Kidney (tissue), 22 donors: ENCODE results near the gene IFI27L1. TPM values are rescaled to one million over a fixed set of nuclear protein-coding genes. Genes with fewer than 3 reads are reported as not detected.

Source experiments
- DNase-seq, 5 donors: peaks; one replicate each; pipeline ENCODE4 v3.0.0-alpha.2; 2013 to 2020
- FAIRE-seq: peaks from 2 replicates; lab custom pipeline; 2012; peaks lifted over from hg19 to GRCh38; lab: Jason Lieb, UNC
- H3K27ac ChIP-seq, 2 donors: one replicate each; pipeline ENCODE4 v1.7.0; 2013; ENCODE audit warnings: low read depth in 2 of 2, low read length in 2 of 2, inconsistent platforms in 1 of 2
- H3K27me3 ChIP-seq: one replicate; pipeline ENCODE4 v1.7.1; 2013; ENCODE audit warnings: low read length, inconsistent platforms; ENCODE audit not compliant: control insufficient read depth, insufficient read depth
- H3K36me3 ChIP-seq, 3 donors: one replicate each; pipeline versions ENCODE4 v1.7.0 to v1.7.1; 2013; ENCODE audit warnings: low read length in 3 of 3, control low read depth in 1 of 3, inconsistent platforms in 1 of 3; ENCODE audit not compliant: insufficient read depth in 3 of 3, control insufficient read depth in 2 of 3
- H3K4me1 ChIP-seq, 3 donors: one replicate each; pipeline versions ENCODE4 v1.7.0 to v1.7.1; 2013; ENCODE audit warnings: low read length in 3 of 3, inconsistent platforms in 1 of 3, low read depth in 1 of 3; ENCODE audit not compliant: control insufficient read depth in 2 of 3, insufficient read depth in 2 of 3
- H3K4me3 ChIP-seq, 3 donors: one replicate each; pipeline versions ENCODE4 v1.7.0 to v1.8.1; 2013; ENCODE audit warnings: low read length in 3 of 3, control low read depth in 1 of 3, inconsistent platforms in 1 of 3
- H3K9ac ChIP-seq, 3 donors: one replicate each; pipeline versions ENCODE4 v1.7.0 to v1.7.1; 2013; ENCODE audit warnings: low read length in 3 of 3, control low read depth in 1 of 3, inconsistent platforms in 1 of 3
- H3K9me3 ChIP-seq, 3 donors: one replicate each; pipeline versions ENCODE4 v1.7.0 to v1.7.1; 2013; ENCODE audit warnings: low read length in 3 of 3, control low read depth in 1 of 3, inconsistent platforms in 1 of 3; ENCODE audit not compliant: control insufficient read depth in 2 of 3, insufficient read depth in 1 of 3
- CTCF ChIP-seq: IDR thresholded peaks from 3 replicates; pipeline ENCODE4 v1.5.1; 2012; ENCODE audit warnings: mild to moderate bottlenecking, moderate library complexity, borderline replicate concordance; ENCODE audit not compliant: insufficient read depth; ENCODE audit errors: extremely low read depth
- intact Hi-C: fragments of 100-400 bp; cut with DNase I; formaldehyde crosslinking; loops from one replicate; pipeline ENCODE4 v1.11.1; 2022
- long read RNA-seq, 10 donors: library from polyadenylated mRNA in 1 of 10; unstranded in 1 of 10; transcript quantifications; one replicate each; pipeline ENCODE4 v2.0.0 and lab custom pipeline, GENCODE V29; 2021 to 2026
- polyA plus RNA-seq: library from polyadenylated mRNA; stranded (reverse); fragments of 350-450 nt; fragmentation: Illumina TruSeq; extraction: RNeasy Lipid Tissue Mini Kit (QIAGEN cat#74804); gene quantifications from one replicate; pipeline ENCODE4 v1.2.3, GENCODE V29; 2014; ENCODE audit warnings: low read depth, low replicate concordance; ENCODE audit not compliant: insufficient read depth
- total RNA-seq: library from RNA; stranded (reverse); fragmentation: NEBNext Ultra II Directional; extraction: Animal tissue kit (Norgen Biotek cat#: 25700); gene quantifications from one replicate; pipeline ENCODE4 v1.2.1, GENCODE V29; 2021
- donor health status: control.
- donor health status: control.
- donor health status: control.
- donor health status: control.
- donor health status: control.
- donor health status: DM: yes; HTN: yes; CAD: no.
- donor health status: Normal renal cell carcinoma (clear cell type).

The IFI27L1 gene
- total RNA-seq (22.5 TPM), polyA plus RNA-seq (30.6 TPM)
- long read RNA-seq, donor 1, partial matches to known transcripts = 0 of 4 reads
- long read RNA-seq, donor 1, other reads (novel, unspliced or antisense) = 0 of 4 reads
- long read RNA-seq, donor 2, partial matches to known transcripts = 19 of 41 reads
- long read RNA-seq, donor 2, other reads (novel, unspliced or antisense) = 18 of 41 reads
- long read RNA-seq, donor 3, transcript IFI27L1-209 (5 exons, 680 nt) = major isoform, 5 of 6 reads
- long read RNA-seq, donor 3, partial matches to known transcripts = 0 of 6 reads
- long read RNA-seq, donor 3, other reads (novel, unspliced or antisense) = 0 of 6 reads
- long read RNA-seq, donor 4, partial matches to known transcripts = 0 of 3 reads
- long read RNA-seq, donor 4, other reads (novel, unspliced or antisense) = 0 of 3 reads
- long read RNA-seq, donor 5 = 0 reads
- long read RNA-seq, donor 6, transcript IFI27L1-209 (5 exons, 680 nt) = major isoform, 10 of 197 reads
- long read RNA-seq, donor 6, partial matches to known transcripts = 109 of 197 reads
- long read RNA-seq, donor 6, other reads (novel, unspliced or antisense) = 77 of 197 reads
- long read RNA-seq, donor 7, partial matches to known transcripts = 0 of 6 reads
- long read RNA-seq, donor 7, other reads (novel, unspliced or antisense) = 3 of 6 reads
- long read RNA-seq, donor 8, transcript IFI27L1-209 (5 exons, 680 nt) = major isoform, 8 of 134 reads
- long read RNA-seq, donor 8, partial matches to known transcripts = 68 of 134 reads
- long read RNA-seq, donor 8, other reads (novel, unspliced or antisense) = 56 of 134 reads
- long read RNA-seq, donor 9, transcript IFI27L1-209 (5 exons, 680 nt) = major isoform, 7 of 7 reads
- long read RNA-seq, donor 9, partial matches to known transcripts = 0 of 7 reads
- long read RNA-seq, donor 9, other reads (novel, unspliced or antisense) = 0 of 7 reads
- long read RNA-seq, donor 10, partial matches to known transcripts = 0 of 3 reads
- long read RNA-seq, donor 10, other reads (novel, unspliced or antisense) = 0 of 3 reads

GRCh38 chr14:94080621-94081385 is at the start of gene IFI27L1, which contains the start of gene DDX24:
Gene IFI27L1 (plus strand): TSS chr14:94081310. CDS start chr14:94096938, 15,628 bp downstream.
Gene DDX24 (minus strand): TSS chr14:94081202. CDS start chr14:94079742, 1,460 bp downstream.
- no peaks in the 10 kb centered on the region for H3K9me3 ChIP-seq
- H3K27me3 ChIP-seq = no peaks in the 10 kb centered on the region
- peaks cover 0 to 19% (median 6%) of the 10 kb centered on the region in 3 donors for H3K36me3 ChIP-seq
- DNase-seq = peak; percentile 97 to 98 (median 97)
- FAIRE-seq = peak; percentile 50
- H3K4me3 ChIP-seq = peak within 1 kb of the TSS; percentile 96 to 97 (median 97)
- H3K4me1 ChIP-seq = peaks cover 0 to 26% (median 22%) of the 10 kb centered on the region in 3 donors
- peak within 1 kb of the TSS; percentile 92 to 97 (median 97) for H3K9ac ChIP-seq
- TF ChIP-seq CTCF = no peak
- intact Hi-C loops = no loop called here
- peak within 1 kb of the TSS; percentile 88 to 90 for H3K27ac ChIP-seq

GRCh38 chr14:94031883-94032279 is 49.2 kb upstream of the IFI27L1 start:
- no peak overlapping the region for H3K4me3 ChIP-seq
- DNase-seq = no peak
- no peaks in the 10 kb centered on the region for H3K4me1 ChIP-seq
- TF ChIP-seq CTCF = no peak
- H3K36me3 ChIP-seq = no peaks in the 10 kb centered on the region
- intact Hi-C loops = loop anchor here (5.0 kb wide), 1 partner anchor 105 kb away; no protein-coding TSS in a partner anchor
- no peaks in the 10 kb centered on the region for H3K9me3 ChIP-seq
- FAIRE-seq = no peak
- no peak overlapping the region for H3K9ac ChIP-seq
- no peaks in the 10 kb centered on the region for H3K27me3 ChIP-seq
- H3K27ac ChIP-seq = no peak overlapping the region

- no peak for TF ChIP-seq CTCF
- H3K36me3 ChIP-seq = no peaks in the 10 kb centered on the region
- intact Hi-C loops = loop anchor here (5.0 kb wide), 1 partner anchor 102 kb away; no protein-coding TSS in a partner anchor
- H3K9ac ChIP-seq = no peak overlapping the region
- DNase-seq = no peak
- H3K4me3 ChIP-seq = no peak overlapping the region
- no peaks in the 10 kb centered on the region for H3K27me3 ChIP-seq
- no peaks in the 10 kb centered on the region for H3K4me1 ChIP-seq
- no peak for FAIRE-seq
- no peak overlapping the region for H3K27ac ChIP-seq
- H3K9me3 ChIP-seq = no peaks in the 10 kb centered on the region
These were observed 46.2 kb upstream of the IFI27L1 start for GRCh38 chr14:94034886-94035285.
